Measurements from ENCODE around the gene MBD5.

The MBD5 gene

GRCh38 chr2:148493822-148494563 is 473.1 kb downstream of the MBD5 start:
- H3K9ac ChIP-seq (ENCODE audit: low read depth in 1 of 2, low read length in 2 of 2): no peak overlapping the region
- H3K4me1 ChIP-seq (ENCODE audit: control insufficient read depth in 1 of 2, insufficient read depth in 2 of 2, low read length in 2 of 2): no peaks in the 10 kb centered on the region
- H3K27ac ChIP-seq (ENCODE audit: low read depth, low read length): no peak overlapping the region
- H3K9me3 ChIP-seq (ENCODE audit: control insufficient read depth in 1 of 2, low read length in 2 of 2): no peaks in the 10 kb centered on the region
- peaks cover 0 to 3% of the 10 kb centered on the region in 2 donors for H3K36me3 ChIP-seq (ENCODE audit: control insufficient read depth in 1 of 2, insufficient read depth in 2 of 2, low read length in 2 of 2)
- H3K27me3 ChIP-seq (ENCODE audit: control insufficient read depth in 1 of 2, insufficient read depth in 2 of 2, low read length in 2 of 2): no peaks in the 10 kb centered on the region
- H3K4me3 ChIP-seq (ENCODE audit: low read depth in 1 of 2, low read length in 2 of 2): no peak overlapping the region

GRCh38 chr2:148495586-148495985 is 474.7 kb downstream of the MBD5 start:
- H3K36me3 ChIP-seq (ENCODE audit: control insufficient read depth in 1 of 2, insufficient read depth in 2 of 2, low read length in 2 of 2): no peaks in the 10 kb centered on the region
- H3K4me1 ChIP-seq (ENCODE audit: control insufficient read depth in 1 of 2, insufficient read depth in 2 of 2, low read length in 2 of 2): no peaks in the 10 kb centered on the region
- no peaks in the 10 kb centered on the region for H3K9me3 ChIP-seq (ENCODE audit: control insufficient read depth in 1 of 2, low read length in 2 of 2)
- no peaks in the 10 kb centered on the region for H3K27me3 ChIP-seq (ENCODE audit: control insufficient read depth in 1 of 2, insufficient read depth in 2 of 2, low read length in 2 of 2)
- H3K27ac ChIP-seq (ENCODE audit: low read depth, low read length): no peak overlapping the region
- no peak overlapping the region for H3K9ac ChIP-seq (ENCODE audit: low read depth in 1 of 2, low read length in 2 of 2)
- H3K4me3 ChIP-seq (ENCODE audit: low read depth in 1 of 2, low read length in 2 of 2): no peak overlapping the region

- Histone ChIP-seq H3K36me3 (ENCODE audit: control insufficient read depth in 1 of 2, insufficient read depth in 2 of 2, low read length in 2 of 2) (no peaks in the 10 kb centered on the region), H3K4me3 (ENCODE audit: low read depth in 1 of 2, low read length in 2 of 2) (no peak overlapping the region), H3K9ac (ENCODE audit: low read depth in 1 of 2, low read length in 2 of 2) (no peak overlapping the region), H3K9me3 (ENCODE audit: control insufficient read depth in 1 of 2, low read length in 2 of 2) (no peaks in the 10 kb centered on the region), H3K4me1 (ENCODE audit: control insufficient read depth in 1 of 2, insufficient read depth in 2 of 2, low read length in 2 of 2) (peaks cover 0 to 14% of the 10 kb centered on the region in 2 donors), H3K27ac (ENCODE audit: low read depth, low read length) (no peak overlapping the region), H3K27me3 (ENCODE audit: control insufficient read depth in 1 of 2, insufficient read depth in 2 of 2, low read length in 2 of 2) (no peaks in the 10 kb centered on the region)
Measured at GRCh38 chr2:148501545-148501944, 480.7 kb downstream of the MBD5 start.

GRCh38 chr2:148503516-148503915 is 482.6 kb downstream of the MBD5 start:
- Histone ChIP-seq H3K27me3 (ENCODE audit: control insufficient read depth in 1 of 2, insufficient read depth in 2 of 2, low read length in 2 of 2) (no peaks in the 10 kb centered on the region), H3K9ac (ENCODE audit: low read depth in 1 of 2, low read length in 2 of 2) (no peak overlapping the region), H3K9me3 (ENCODE audit: control insufficient read depth in 1 of 2, low read length in 2 of 2) (no peaks in the 10 kb centered on the region), H3K27ac (ENCODE audit: low read depth, low read length) (no peak overlapping the region), H3K4me3 (ENCODE audit: low read depth in 1 of 2, low read length in 2 of 2) (no peak overlapping the region), H3K4me1 (ENCODE audit: control insufficient read depth in 1 of 2, insufficient read depth in 2 of 2, low read length in 2 of 2) (peaks cover 0 to 14% of the 10 kb centered on the region in 2 donors), H3K36me3 (ENCODE audit: control insufficient read depth in 1 of 2, insufficient read depth in 2 of 2, low read length in 2 of 2) (no peaks in the 10 kb centered on the region)

GRCh38 chr2:148507970-148508369 is 487.1 kb downstream of the MBD5 start:
- Histone ChIP-seq H3K9me3 (ENCODE audit: control insufficient read depth in 1 of 2, low read length in 2 of 2) (no peaks in the 10 kb centered on the region), H3K4me3 (ENCODE audit: low read depth in 1 of 2, low read length in 2 of 2) (no peak overlapping the region), H3K9ac (ENCODE audit: low read depth in 1 of 2, low read length in 2 of 2) (no peak overlapping the region)

GRCh38 chr2:148508878-148509287 is 488.0 kb downstream of the MBD5 start:
- H3K4me1 ChIP-seq (ENCODE audit: control insufficient read depth in 1 of 2, insufficient read depth in 2 of 2, low read length in 2 of 2): peaks cover 0 to 8% of the 10 kb centered on the region in 2 donors
- H3K9ac ChIP-seq (ENCODE audit: low read depth in 1 of 2, low read length in 2 of 2): no peak overlapping the region
- H3K27me3 ChIP-seq (ENCODE audit: control insufficient read depth in 1 of 2, insufficient read depth in 2 of 2, low read length in 2 of 2): no peaks in the 10 kb centered on the region
- no peaks in the 10 kb centered on the region for H3K36me3 ChIP-seq (ENCODE audit: control insufficient read depth in 1 of 2, insufficient read depth in 2 of 2, low read length in 2 of 2)
- H3K27ac ChIP-seq (ENCODE audit: low read depth, low read length): no peak overlapping the region
- no peaks in the 10 kb centered on the region for H3K9me3 ChIP-seq (ENCODE audit: control insufficient read depth in 1 of 2, low read length in 2 of 2)
- H3K4me3 ChIP-seq (ENCODE audit: low read depth in 1 of 2, low read length in 2 of 2): peak overlapping the region; percentile 48 to 65

More at GRCh38 chr2:148507970-148508369, 487.1 kb downstream of the MBD5 start:
- no peak overlapping the region for H3K27ac ChIP-seq (ENCODE audit: low read depth, low read length)
- H3K27me3 ChIP-seq (ENCODE audit: control insufficient read depth in 1 of 2, insufficient read depth in 2 of 2, low read length in 2 of 2): no peaks in the 10 kb centered on the region
- no peaks in the 10 kb centered on the region for H3K36me3 ChIP-seq (ENCODE audit: control insufficient read depth in 1 of 2, insufficient read depth in 2 of 2, low read length in 2 of 2)
- H3K4me1 ChIP-seq (ENCODE audit: control insufficient read depth in 1 of 2, insufficient read depth in 2 of 2, low read length in 2 of 2): peaks cover 0 to 12% of the 10 kb centered on the region in 2 donors

- Histone ChIP-seq H3K27me3 (ENCODE audit: control insufficient read depth in 1 of 2, insufficient read depth in 2 of 2, low read length in 2 of 2) (no peaks in the 10 kb centered on the region), H3K9ac (ENCODE audit: low read depth in 1 of 2, low read length in 2 of 2) (peak overlapping the region in 1 of 2 donors; percentile 39), H3K4me3 (ENCODE audit: low read depth in 1 of 2, low read length in 2 of 2) (peak overlapping the region; percentile 48 to 65), H3K36me3 (ENCODE audit: control insufficient read depth in 1 of 2, insufficient read depth in 2 of 2, low read length in 2 of 2) (no peaks in the 10 kb centered on the region), H3K4me1 (ENCODE audit: control insufficient read depth in 1 of 2, insufficient read depth in 2 of 2, low read length in 2 of 2) (peaks cover 0 to 8% of the 10 kb centered on the region in 2 donors), H3K9me3 (ENCODE audit: control insufficient read depth in 1 of 2, low read length in 2 of 2) (no peaks in the 10 kb centered on the region), H3K27ac (ENCODE audit: low read depth, low read length) (no peak overlapping the region)
Measured at GRCh38 chr2:148509288-148509902, 488.5 kb downstream of the MBD5 start.

GRCh38 chr2:148511883-148512282 is 491.0 kb downstream of the MBD5 start:
- Histone ChIP-seq H3K27me3 (ENCODE audit: control insufficient read depth in 1 of 2, insufficient read depth in 2 of 2, low read length in 2 of 2) (no peaks in the 10 kb centered on the region), H3K9ac (ENCODE audit: low read depth in 1 of 2, low read length in 2 of 2) (no peak overlapping the region), H3K9me3 (ENCODE audit: control insufficient read depth in 1 of 2, low read length in 2 of 2) (no peaks in the 10 kb centered on the region), H3K4me3 (ENCODE audit: low read depth in 1 of 2, low read length in 2 of 2) (no peak overlapping the region), H3K36me3 (ENCODE audit: control insufficient read depth in 1 of 2, insufficient read depth in 2 of 2, low read length in 2 of 2) (no peaks in the 10 kb centered on the region), H3K27ac (ENCODE audit: low read depth, low read length) (no peak overlapping the region), H3K4me1 (ENCODE audit: control insufficient read depth in 1 of 2, insufficient read depth in 2 of 2, low read length in 2 of 2) (peaks cover 0 to 8% of the 10 kb centered on the region in 2 donors)

- no peak overlapping the region for H3K9ac ChIP-seq (ENCODE audit: low read depth in 1 of 2, low read length in 2 of 2)
- H3K4me3 ChIP-seq (ENCODE audit: low read depth in 1 of 2, low read length in 2 of 2): no peak overlapping the region
- peaks cover 0 to 8% of the 10 kb centered on the region in 2 donors for H3K4me1 ChIP-seq (ENCODE audit: control insufficient read depth in 1 of 2, insufficient read depth in 2 of 2, low read length in 2 of 2)
- H3K36me3 ChIP-seq (ENCODE audit: control insufficient read depth in 1 of 2, insufficient read depth in 2 of 2, low read length in 2 of 2): no peaks in the 10 kb centered on the region
- H3K9me3 ChIP-seq (ENCODE audit: control insufficient read depth in 1 of 2, low read length in 2 of 2): no peaks in the 10 kb centered on the region
- no peak overlapping the region for H3K27ac ChIP-seq (ENCODE audit: low read depth, low read length)
- no peaks in the 10 kb centered on the region for H3K27me3 ChIP-seq (ENCODE audit: control insufficient read depth in 1 of 2, insufficient read depth in 2 of 2, low read length in 2 of 2)
Measured at GRCh38 chr2:148512501-148512900, 491.6 kb downstream of the MBD5 start.

GRCh38 chr2:148513427-148513826 is 492.5 kb downstream of the MBD5 start:
- peaks cover 0 to 8% of the 10 kb centered on the region in 2 donors for H3K4me1 ChIP-seq (ENCODE audit: control insufficient read depth in 1 of 2, insufficient read depth in 2 of 2, low read length in 2 of 2)
- no peak overlapping the region for H3K9ac ChIP-seq (ENCODE audit: low read depth in 1 of 2, low read length in 2 of 2)
- H3K9me3 ChIP-seq (ENCODE audit: control insufficient read depth in 1 of 2, low read length in 2 of 2): no peaks in the 10 kb centered on the region
- no peak overlapping the region for H3K4me3 ChIP-seq (ENCODE audit: low read depth in 1 of 2, low read length in 2 of 2)
- H3K27me3 ChIP-seq (ENCODE audit: control insufficient read depth in 1 of 2, insufficient read depth in 2 of 2, low read length in 2 of 2): no peaks in the 10 kb centered on the region
- no peak overlapping the region for H3K27ac ChIP-seq (ENCODE audit: low read depth, low read length)
- H3K36me3 ChIP-seq (ENCODE audit: control insufficient read depth in 1 of 2, insufficient read depth in 2 of 2, low read length in 2 of 2): no peaks in the 10 kb centered on the region

Measured in duodenal mucosa (tissue), 2 donors.